Measurements from ENCODE around the gene CCR8. TPM values are rescaled to one million over a fixed set of nuclear protein-coding genes. Genes with fewer than 3 reads are reported as not detected.

CCR8 gene
- total RNA-seq, 1 experiment from 2014 or later, result not detected

DNA sequence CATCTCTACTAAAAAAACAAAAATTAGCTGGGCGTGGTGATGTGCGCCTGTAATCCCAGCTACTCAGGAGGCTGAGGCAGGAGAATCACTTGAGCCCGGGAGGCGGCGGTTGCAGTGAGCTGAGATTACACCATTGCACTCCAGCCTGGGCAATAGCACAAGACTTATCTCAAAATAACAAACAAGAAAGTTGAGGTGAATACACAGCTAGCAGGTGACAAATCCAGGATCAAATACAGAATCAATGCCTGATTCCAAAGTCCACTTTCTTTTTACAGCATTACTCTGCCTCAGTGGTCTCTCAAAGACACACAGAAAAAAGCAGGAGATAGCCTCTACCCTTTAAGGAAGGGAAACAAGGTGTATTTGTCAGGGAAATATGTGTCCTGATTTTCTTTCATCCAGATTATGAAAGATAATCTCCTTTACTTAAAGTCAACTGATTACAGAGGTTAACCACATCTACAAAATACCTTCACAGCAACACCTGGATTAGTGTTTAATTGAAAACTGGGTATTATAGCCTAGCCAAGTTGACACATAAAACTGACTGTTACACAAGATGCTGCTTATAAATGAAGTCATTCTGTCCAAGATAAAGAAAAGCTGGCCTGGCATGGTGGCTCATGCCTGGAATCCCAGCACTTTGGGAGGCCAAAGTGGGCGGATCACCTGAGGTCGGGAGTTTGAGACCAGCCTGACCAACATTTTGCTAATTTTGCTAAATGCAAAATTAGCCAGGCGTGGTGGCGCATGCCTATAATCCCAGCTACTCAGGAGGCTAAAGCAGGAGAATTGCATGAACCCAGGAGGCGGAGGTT, 49.7 kb downstream of the CCR8 start:
- in situ Hi-C loops (cut with HindIII; ENCODE audit: low sequenced_read_pairs), result no loop called here
- DNase-seq (ENCODE audit: low spot score), result no peak

DNA sequence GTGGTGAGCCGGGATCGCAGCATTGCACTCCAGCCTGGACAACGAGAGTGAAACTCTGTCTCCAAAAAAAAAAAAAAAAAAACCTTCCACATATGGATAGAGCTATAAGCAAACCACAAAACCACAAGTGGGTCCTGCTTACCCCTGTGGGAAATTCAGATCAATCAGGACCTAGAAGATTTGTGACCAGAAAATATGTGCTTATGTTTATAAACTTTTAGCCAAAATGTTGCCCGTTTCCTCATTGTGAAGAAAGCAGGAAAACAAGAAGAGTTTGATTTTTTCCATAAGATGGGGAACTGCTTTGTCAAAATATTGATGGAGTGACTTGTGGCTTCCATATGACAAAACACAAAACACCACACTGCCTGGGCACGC, 50.3 kb downstream of the CCR8 start:
- no peak for DNase-seq (ENCODE audit: low spot score)
- in situ Hi-C loops (cut with HindIII; ENCODE audit: low sequenced_read_pairs), result no loop called here

DNA sequence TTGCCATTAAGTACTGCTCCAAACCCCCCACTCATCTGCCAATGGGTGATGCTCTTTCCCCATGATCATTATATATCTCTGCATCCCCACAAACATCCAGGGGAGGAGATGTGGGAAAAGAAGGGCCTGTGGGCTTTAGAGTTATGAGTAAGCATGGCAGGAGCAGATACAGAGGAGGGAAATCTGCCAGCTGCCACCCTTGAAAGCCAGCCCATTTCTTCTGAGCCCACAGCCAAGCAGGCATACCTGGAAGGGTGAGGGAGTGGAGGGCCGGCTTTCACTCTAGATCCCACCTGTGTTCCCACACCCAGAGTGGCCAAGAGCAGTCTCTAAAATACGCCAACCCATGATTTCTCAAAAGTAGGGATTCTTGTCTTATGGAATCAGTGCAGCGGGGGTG, 51.9 kb downstream of the CCR8 start:
- in situ Hi-C loops (cut with HindIII; ENCODE audit: low sequenced_read_pairs), result no loop called here
- DNase-seq (ENCODE audit: low spot score), result no peak

Other genes starting within 250 kb of the CCR8 start
- gene GORASP1, start 222.1 kb upstream of the CCR8 start, total RNA-seq (2014; rRNA removed; shearing (Covaris generic)), result 28.2 and 37.3 TPM in 2 replicates
- 1.2 and 4.8 TPM in 2 replicates for gene TTC21A, start 222.0 kb upstream of the CCR8 start, total RNA-seq (2014; rRNA removed; shearing (Covaris generic))
- 21.5 and 29.1 TPM in 2 replicates for gene CSRNP1, start 176.1 kb upstream of the CCR8 start, total RNA-seq (2014; rRNA removed; shearing (Covaris generic))
- not detected in 2 replicates for gene XIRP1, start 137.1 kb upstream of the CCR8 start, total RNA-seq (2014; rRNA removed; shearing (Covaris generic))
- not detected in 2 replicates for gene CX3CR1, start 49.7 kb upstream of the CCR8 start, total RNA-seq (2014; rRNA removed; shearing (Covaris generic))
- gene SLC25A38, start 53.7 kb downstream of the CCR8 start, total RNA-seq (2014; rRNA removed; shearing (Covaris generic)), result 38.0 and 41.6 TPM in 2 replicates
- 2,014 and 2,296 TPM in 2 replicates for gene RPSA, start 77.0 kb downstream of the CCR8 start, total RNA-seq (2014; rRNA removed; shearing (Covaris generic))
- gene MOBP, start 138.0 kb downstream of the CCR8 start, total RNA-seq (2014; rRNA removed; shearing (Covaris generic)), result not detected in 2 replicates